22Rv1 (cell line): Measurements from ENCODE around the gene POLR2J2.
"Not testable (repeated sequence)": the region's sequence is repeated elsewhere in the genome, so short reads cannot be mapped to it uniquely, and the experiment has no call there.

Source experiments
- ZFX ChIP-seq: fragments of 450-650 bp; IDR thresholded peaks from 2 replicates; pipeline ENCODE4 v1.6.1; 2017; ENCODE audit warnings: antibody characterized with exemption, borderline replicate concordance
- TF ChIP-seq, protein P1 (sequence below): fragments of 450-650 bp; IDR thresholded peaks from 2 replicates; pipeline ENCODE4 v1.5.1; 2017; ENCODE audit warnings: mild to moderate bottlenecking

DNA sequence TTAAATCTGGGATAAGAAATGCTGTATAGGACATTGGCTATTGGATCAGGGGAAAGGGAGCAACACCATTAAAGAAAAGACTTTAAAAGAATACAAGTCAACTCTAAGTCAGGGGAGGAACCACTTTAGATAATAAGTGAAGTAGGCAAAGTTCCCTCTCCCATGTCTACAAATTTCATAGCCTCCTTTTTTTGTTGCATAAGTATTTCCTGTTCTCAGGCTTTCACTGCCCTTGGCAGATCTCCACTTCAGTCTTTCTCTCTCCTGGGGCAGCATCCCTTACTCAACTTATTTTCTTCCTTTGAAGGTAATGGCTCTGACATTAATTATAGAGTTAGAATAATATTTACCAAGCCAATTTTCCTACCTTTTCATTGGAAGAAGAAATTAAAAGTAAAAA, 47.0 kb upstream of the POLR2J2 start:
- TF ChIP-seq, protein P1, sequence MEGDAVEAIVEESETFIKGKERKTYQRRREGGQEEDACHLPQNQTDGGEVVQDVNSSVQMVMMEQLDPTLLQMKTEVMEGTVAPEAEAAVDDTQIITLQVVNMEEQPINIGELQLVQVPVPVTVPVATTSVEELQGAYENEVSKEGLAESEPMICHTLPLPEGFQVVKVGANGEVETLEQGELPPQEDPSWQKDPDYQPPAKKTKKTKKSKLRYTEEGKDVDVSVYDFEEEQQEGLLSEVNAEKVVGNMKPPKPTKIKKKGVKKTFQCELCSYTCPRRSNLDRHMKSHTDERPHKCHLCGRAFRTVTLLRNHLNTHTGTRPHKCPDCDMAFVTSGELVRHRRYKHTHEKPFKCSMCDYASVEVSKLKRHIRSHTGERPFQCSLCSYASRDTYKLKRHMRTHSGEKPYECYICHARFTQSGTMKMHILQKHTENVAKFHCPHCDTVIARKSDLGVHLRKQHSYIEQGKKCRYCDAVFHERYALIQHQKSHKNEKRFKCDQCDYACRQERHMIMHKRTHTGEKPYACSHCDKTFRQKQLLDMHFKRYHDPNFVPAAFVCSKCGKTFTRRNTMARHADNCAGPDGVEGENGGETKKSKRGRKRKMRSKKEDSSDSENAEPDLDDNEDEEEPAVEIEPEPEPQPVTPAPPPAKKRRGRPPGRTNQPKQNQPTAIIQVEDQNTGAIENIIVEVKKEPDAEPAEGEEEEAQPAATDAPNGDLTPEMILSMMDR = not testable (repeated sequence)
- not testable (repeated sequence) for TF ChIP-seq ZFX
